ENCODE measurements around the gene APOA1.

Gene APOA1

GRCh38 chr11:116851626-116852025, 14.2 kb upstream of the APOA1 start:
- Histone ChIP-seq H3K4me3 (ENCODE audit: low read depth, low read length) (no peak overlapping the region), H3K36me3 (peaks cover 40% of the 10 kb centered on the region), H3K9me3 (ENCODE audit: severe bottlenecking) (no peaks in the 10 kb centered on the region), H3K27me3 (ENCODE audit: insufficient read depth, low read depth, severe bottlenecking) (no peaks in the 10 kb centered on the region), H3K27ac (no peak overlapping the region)
- no peak for DNase-seq
- no peak for TF ChIP-seq CTCF (IDR thresholded peaks at IDR 0.05; ENCODE audit: low read depth, low read length)

- no peak for DNase-seq
- TF ChIP-seq CTCF (IDR thresholded peaks at IDR 0.05; ENCODE audit: low read depth, low read length) = no peak
- Histone ChIP-seq H3K27ac (no peak overlapping the region), H3K27me3 (ENCODE audit: insufficient read depth, low read depth, severe bottlenecking) (no peaks in the 10 kb centered on the region), H3K9me3 (ENCODE audit: severe bottlenecking) (no peaks in the 10 kb centered on the region), H3K4me3 (ENCODE audit: low read depth, low read length) (no peak overlapping the region), H3K36me3 (peaks cover 49% of the 10 kb centered on the region)
Observed at GRCh38 chr11:116849486-116849885, 12.1 kb upstream of the APOA1 start.

- Histone ChIP-seq H3K4me3 (ENCODE audit: low read depth, low read length) (no peak overlapping the region), H3K9me3 (ENCODE audit: severe bottlenecking) (no peaks in the 10 kb centered on the region), H3K36me3 (peaks cover 47% of the 10 kb centered on the region), H3K27me3 (ENCODE audit: insufficient read depth, low read depth, severe bottlenecking) (no peaks in the 10 kb centered on the region), H3K27ac (no peak overlapping the region)
- DNase-seq = no peak
- no peak for TF ChIP-seq CTCF (IDR thresholded peaks at IDR 0.05; ENCODE audit: low read depth, low read length)
Observed at GRCh38 chr11:116849060-116849459, 11.6 kb upstream of the APOA1 start.

- Histone ChIP-seq H3K4me3 (ENCODE audit: low read depth, low read length) (no peak overlapping the region), H3K9me3 (ENCODE audit: severe bottlenecking) (no peaks in the 10 kb centered on the region), H3K27ac (no peak overlapping the region), H3K27me3 (ENCODE audit: insufficient read depth, low read depth, severe bottlenecking) (no peaks in the 10 kb centered on the region), H3K36me3 (peaks cover 49% of the 10 kb centered on the region)
- DNase-seq = no peak
- no peak for TF ChIP-seq CTCF (IDR thresholded peaks at IDR 0.05; ENCODE audit: low read depth, low read length)
Observed at GRCh38 chr11:116847612-116848011, 10.2 kb upstream of the APOA1 start.

GRCh38 chr11:116844722-116845121, 7.3 kb upstream of the APOA1 start:
- H3K36me3 ChIP-seq = peaks cover 47% of the 10 kb centered on the region
- no peaks in the 10 kb centered on the region for H3K27me3 ChIP-seq (ENCODE audit: insufficient read depth, low read depth, severe bottlenecking)
- TF ChIP-seq CTCF (IDR thresholded peaks at IDR 0.05; ENCODE audit: low read depth, low read length) = no peak
- no peaks in the 10 kb centered on the region for H3K9me3 ChIP-seq (ENCODE audit: severe bottlenecking)
- no peak overlapping the region for H3K27ac ChIP-seq
- H3K4me3 ChIP-seq (ENCODE audit: low read depth, low read length) = no peak overlapping the region
- DNase-seq = no peak

- Histone ChIP-seq H3K27me3 (ENCODE audit: insufficient read depth, low read depth, severe bottlenecking) (no peaks in the 10 kb centered on the region), H3K4me3 (ENCODE audit: low read depth, low read length) (no peak overlapping the region), H3K36me3 (peaks cover 41% of the 10 kb centered on the region), H3K9me3 (ENCODE audit: severe bottlenecking) (no peaks in the 10 kb centered on the region), H3K27ac (no peak overlapping the region)
- TF ChIP-seq CTCF (IDR thresholded peaks at IDR 0.05; ENCODE audit: low read depth, low read length) = no peak
- DNase-seq = no peak
Observed at GRCh38 chr11:116843661-116844060, 6.2 kb upstream of the APOA1 start.

All from WERI-Rb-1 (cell line).